Measurements from ENCODE around the gene SCAMP4.

SCAMP4 gene

GRCh38 chr19:1865172-1866010 is 39.8 kb upstream of the SCAMP4 start:
- Histone ChIP-seq H3K9me3 (ENCODE audit: severe bottlenecking) (peaks cover 2% of the 10 kb centered on the region), H3K27me3 (ENCODE audit: insufficient read depth, low read depth, severe bottlenecking) (no peaks in the 10 kb centered on the region), H3K36me3 (no peaks in the 10 kb centered on the region), H3K27ac (peak overlapping the region; percentile 97), H3K4me3 (ENCODE audit: low read depth, low read length) (peak overlapping the region; percentile 68)
- no peak for TF ChIP-seq CTCF (IDR thresholded peaks at IDR 0.05; ENCODE audit: low read depth, low read length)
- no peak for DNase-seq

GRCh38 chr19:1866693-1867348 is 38.4 kb upstream of the SCAMP4 start:
- peaks cover 2% of the 10 kb centered on the region for H3K9me3 ChIP-seq (ENCODE audit: severe bottlenecking)
- H3K4me3 ChIP-seq (ENCODE audit: low read depth, low read length) = no peak overlapping the region
- no peak for DNase-seq

GRCh38 chr19:1867349-1867724 is 37.9 kb upstream of the SCAMP4 start:
- no peak for DNase-seq
- Histone ChIP-seq H3K27ac (no peak overlapping the region), H3K36me3 (no peaks in the 10 kb centered on the region; the same call in 1 of the 2 replicates), H3K9me3 (ENCODE audit: severe bottlenecking) (peaks cover 2% of the 10 kb centered on the region), H3K4me3 (ENCODE audit: low read depth, low read length) (no peak overlapping the region), H3K27me3 (ENCODE audit: insufficient read depth, low read depth, severe bottlenecking) (no peaks in the 10 kb centered on the region)
- no peak for TF ChIP-seq CTCF (IDR thresholded peaks at IDR 0.05; ENCODE audit: low read depth, low read length)

More at GRCh38 chr19:1866693-1867348, 38.4 kb upstream of the SCAMP4 start:
- Histone ChIP-seq H3K27me3 (ENCODE audit: insufficient read depth, low read depth, severe bottlenecking) (no peaks in the 10 kb centered on the region), H3K27ac (no peak overlapping the region), H3K36me3 (no peaks in the 10 kb centered on the region)
- no peak for TF ChIP-seq CTCF (IDR thresholded peaks at IDR 0.05; ENCODE audit: low read depth, low read length)

GRCh38 chr19:1868971-1869370 is 36.2 kb upstream of the SCAMP4 start:
- Histone ChIP-seq H3K27me3 (ENCODE audit: insufficient read depth, low read depth, severe bottlenecking) (no peaks in the 10 kb centered on the region), H3K36me3 (peaks cover 11% of the 10 kb centered on the region), H3K27ac (peak overlapping the region; percentile 12), H3K9me3 (ENCODE audit: severe bottlenecking) (peaks cover 2% of the 10 kb centered on the region), H3K4me3 (ENCODE audit: low read depth, low read length) (no peak overlapping the region)
- no peak for TF ChIP-seq CTCF (IDR thresholded peaks at IDR 0.05; ENCODE audit: low read depth, low read length)
- DNase-seq = peak; percentile 69

GRCh38 chr19:1871140-1871597 is 34.0 kb upstream of the SCAMP4 start:
- Histone ChIP-seq H3K27me3 (ENCODE audit: insufficient read depth, low read depth, severe bottlenecking) (no peaks in the 10 kb centered on the region), H3K36me3 (peaks cover 11% of the 10 kb centered on the region), H3K4me3 (ENCODE audit: low read depth, low read length) (no peak overlapping the region), H3K27ac (no peak overlapping the region), H3K9me3 (ENCODE audit: severe bottlenecking) (no peaks in the 10 kb centered on the region)
- TF ChIP-seq CTCF (IDR thresholded peaks at IDR 0.05; ENCODE audit: low read depth, low read length) = no peak
- DNase-seq = no peak
